ENCODE results near the gene DOCK3.
"Not testable (repeated sequence)": the region's sequence is repeated elsewhere in the genome, so short reads cannot be mapped to it uniquely, and the experiment has no call there.

Gene DOCK3

DNA sequence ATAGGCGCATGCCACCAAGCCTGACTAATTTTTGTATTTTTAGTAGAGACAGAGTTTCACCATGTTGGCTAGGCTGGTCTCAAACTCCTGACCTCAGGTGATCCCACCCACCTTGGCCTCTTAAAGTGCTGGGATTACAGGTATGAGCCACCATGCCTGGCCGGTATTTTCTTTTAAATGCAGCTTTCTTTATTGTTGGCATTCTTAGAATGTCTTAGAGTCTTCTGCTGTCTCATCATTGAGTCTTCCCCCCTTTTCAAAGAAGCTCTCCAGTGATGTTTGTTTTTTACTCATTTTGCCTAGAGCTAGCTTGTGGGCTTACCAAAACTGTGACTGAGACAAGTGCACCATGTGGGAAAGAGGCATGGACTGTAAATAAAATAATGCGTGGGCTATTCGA, 13.9 kb downstream of the DOCK3 start:
- not testable (repeated sequence) for DNase-seq

GRCh38 chr3:50689558-50689957, 14.8 kb downstream of the DOCK3 start:
- no peak for DNase-seq

- no peak for DNase-seq
Measured at GRCh38 chr3:50695031-50695430, 20.3 kb downstream of the DOCK3 start.

DNA sequence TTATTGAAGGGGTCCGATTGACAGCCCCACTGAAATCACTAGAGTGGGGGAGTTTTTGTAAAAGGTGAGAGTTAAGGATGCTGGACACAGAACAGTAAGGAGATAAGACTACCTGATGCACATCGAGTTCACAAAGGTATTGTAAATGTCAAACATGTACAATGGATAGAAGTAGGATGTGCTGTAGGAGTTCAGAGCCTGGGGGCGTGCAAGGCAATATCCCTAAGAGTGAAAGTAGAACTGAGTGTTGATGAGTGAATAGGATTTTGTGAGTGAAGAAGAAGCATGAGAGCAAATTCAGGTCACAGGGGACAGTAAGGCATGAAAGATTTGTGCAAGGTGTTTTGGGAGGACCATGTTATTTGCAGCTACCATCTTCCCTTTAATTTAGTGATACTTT, 21.5 kb downstream of the DOCK3 start:
- DNase-seq = no peak

DNA sequence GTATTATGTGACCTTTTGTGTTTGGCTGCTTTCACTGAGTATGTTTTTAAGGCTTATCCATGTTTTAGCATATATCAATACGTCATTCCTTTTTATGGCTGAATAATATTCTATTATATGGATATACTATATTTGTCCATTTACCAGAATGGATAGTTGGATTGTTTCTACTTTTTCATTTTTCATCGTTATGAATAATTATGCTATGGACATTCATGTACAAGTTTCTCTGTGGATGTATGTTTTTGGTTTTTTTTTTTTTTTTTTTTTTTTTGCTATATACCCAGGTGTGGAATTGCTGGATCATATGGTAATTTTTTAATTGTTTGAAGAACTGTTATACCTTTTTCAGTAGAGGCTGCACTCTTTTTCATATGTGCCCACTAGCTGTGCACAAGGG, 23.5 kb downstream of the DOCK3 start:
- no peak for DNase-seq

GRCh38 chr3:50708620-50709019, 33.9 kb downstream of the DOCK3 start:
- DNase-seq = no peak

DNA sequence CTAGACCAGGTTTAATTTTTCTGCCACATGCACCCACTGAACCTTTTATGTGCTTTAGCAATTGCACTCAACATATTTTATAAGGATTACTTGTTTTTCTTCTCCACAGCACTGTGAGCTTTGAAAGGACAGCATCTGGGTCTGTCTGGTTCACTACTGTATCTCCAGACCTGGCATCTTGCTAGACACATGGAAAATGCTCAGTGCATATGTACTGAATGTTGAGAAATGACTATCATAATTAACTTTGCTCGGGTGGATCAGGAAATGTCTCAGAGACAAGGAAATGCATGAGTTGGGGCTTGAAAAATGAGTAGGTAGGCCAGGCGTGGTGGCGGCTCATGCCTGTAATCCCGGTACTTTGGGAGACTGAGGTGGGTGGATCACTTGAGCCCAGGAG, 40.2 kb downstream of the DOCK3 start:
- peak; percentile 17 for DNase-seq

- no peak for DNase-seq
Measured at GRCh38 chr3:50724831-50725230, 50.1 kb downstream of the DOCK3 start.

- DNase-seq = no peak
Measured at GRCh38 chr3:50734985-50735384, 60.3 kb downstream of the DOCK3 start.

DNA sequence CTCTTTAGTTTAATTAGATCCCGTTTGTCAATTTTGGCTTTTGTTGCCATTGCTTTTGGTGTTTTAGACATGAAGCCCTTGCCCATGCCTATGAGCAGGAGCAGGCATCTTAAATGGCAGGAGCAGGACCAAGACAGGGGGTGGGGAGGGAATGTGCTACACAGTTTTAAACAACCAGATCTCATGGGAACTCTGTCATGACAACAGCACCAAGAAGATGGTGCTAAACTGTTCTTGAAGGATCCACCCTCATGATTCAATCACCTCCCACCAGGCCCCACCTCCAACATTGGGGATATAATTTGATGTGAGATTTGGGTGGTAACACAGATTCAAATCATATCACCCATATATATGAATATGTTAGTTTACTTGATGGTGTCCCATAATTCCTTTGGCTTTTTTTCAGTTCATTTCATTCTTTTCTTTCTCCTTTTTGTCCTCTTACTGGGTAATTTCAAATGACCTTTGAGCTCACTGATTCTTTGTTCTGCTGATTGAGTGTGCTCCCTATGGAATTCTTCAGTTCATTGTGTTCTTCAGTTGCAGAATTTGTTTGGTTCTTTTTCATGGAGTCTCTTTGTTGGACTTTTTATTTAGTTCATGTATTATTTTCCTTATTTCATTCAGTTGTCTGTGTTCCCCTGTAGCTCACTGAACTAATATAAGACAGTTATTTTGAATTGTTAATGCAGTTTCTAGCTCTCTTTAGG, 62.6 kb downstream of the DOCK3 start:
- no peak for DNase-seq

- no peak for DNase-seq
Measured at GRCh38 chr3:50737906-50738598, 63.3 kb downstream of the DOCK3 start.

DNA sequence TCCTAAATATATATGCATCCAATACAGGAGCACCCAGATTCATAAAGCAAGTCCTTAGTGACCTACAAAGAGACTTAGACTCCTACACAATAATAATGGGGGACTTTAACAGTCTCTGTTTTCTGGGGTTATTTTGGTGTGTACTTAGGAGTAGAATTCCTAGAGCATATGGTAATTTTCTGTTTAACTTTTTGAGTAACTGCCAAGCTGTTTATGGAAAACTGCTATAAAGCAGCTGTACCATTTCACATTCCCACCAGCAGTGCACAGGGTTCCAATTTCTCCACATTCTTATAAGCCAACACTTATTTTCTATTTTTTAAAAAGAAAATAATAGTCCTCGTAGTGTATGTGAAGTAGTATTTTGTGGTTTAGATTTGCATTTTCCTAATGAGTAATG, 68.9 kb downstream of the DOCK3 start:
- no peak for DNase-seq

DNA sequence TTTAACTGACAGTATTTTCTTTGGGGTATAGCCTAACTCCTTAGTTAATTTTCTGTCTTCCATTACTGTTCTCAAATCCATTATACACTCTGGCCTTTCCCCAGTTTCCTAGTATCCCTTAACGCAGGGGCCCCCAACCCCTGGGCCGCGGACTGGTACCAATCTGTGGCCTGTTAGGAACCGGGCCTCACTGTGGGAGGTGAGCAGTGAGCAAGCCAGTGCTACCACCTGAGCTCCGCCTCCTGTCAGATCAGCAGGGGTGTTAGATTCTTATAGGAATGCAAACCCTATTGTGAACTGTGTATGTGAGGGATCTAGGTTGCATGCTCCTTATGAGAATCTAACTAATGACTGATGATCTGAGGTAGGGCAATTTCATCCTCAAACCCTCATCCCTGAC, 75.1 kb downstream of the DOCK3 start:
- no peak for DNase-seq

DNA sequence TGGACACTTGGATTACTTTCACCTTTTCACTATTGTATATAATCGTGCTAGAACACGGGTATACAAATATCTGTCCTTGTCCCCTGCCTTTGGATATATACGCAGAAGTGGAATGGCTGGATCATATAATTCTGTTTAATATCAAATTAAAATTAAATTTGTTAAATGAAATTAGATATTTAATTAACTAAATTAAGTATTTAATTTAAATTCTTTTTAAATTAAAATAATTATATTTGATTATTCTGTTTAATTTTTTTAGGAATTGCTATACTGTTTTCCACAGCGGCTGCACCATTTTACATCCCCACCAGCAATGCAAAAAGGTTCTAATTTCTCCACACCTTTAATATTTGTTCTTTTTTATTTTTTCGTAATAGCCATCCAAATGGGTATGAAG, 84.3 kb downstream of the DOCK3 start:
- no peak for DNase-seq

GRCh38 chr3:50777680-50778079, 103.0 kb downstream of the DOCK3 start:
- DNase-seq = no peak

DNA sequence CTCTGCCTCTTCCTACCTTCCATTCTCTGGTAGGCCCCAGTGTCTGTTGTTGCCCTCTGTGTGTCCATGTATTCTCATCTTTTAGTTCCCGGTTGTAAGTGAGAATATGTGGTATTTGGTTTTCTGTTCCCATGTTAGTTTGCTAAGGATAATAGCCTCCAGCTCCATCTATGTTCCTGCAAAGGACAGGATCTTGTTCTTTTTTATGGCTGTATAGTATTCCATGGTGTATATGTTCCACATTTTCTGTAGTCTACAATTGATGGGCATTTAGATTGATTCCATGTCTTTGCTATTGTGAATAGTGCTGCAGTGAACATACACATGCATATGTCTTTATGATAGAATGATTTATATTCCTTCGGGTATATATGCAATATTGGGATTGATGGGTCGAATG, 107.0 kb downstream of the DOCK3 start:
- not testable (repeated sequence) for DNase-seq

- no peak for DNase-seq
Measured at GRCh38 chr3:50786631-50787030, 111.9 kb downstream of the DOCK3 start.

GRCh38 chr3:50790894-50791293, 116.2 kb downstream of the DOCK3 start:
- not testable (repeated sequence) for DNase-seq

GRCh38 chr3:50792568-50792967, 117.8 kb downstream of the DOCK3 start:
- no peak for DNase-seq

GRCh38 chr3:50803805-50804204, 129.1 kb downstream of the DOCK3 start:
- DNase-seq = not testable (repeated sequence)

DNA sequence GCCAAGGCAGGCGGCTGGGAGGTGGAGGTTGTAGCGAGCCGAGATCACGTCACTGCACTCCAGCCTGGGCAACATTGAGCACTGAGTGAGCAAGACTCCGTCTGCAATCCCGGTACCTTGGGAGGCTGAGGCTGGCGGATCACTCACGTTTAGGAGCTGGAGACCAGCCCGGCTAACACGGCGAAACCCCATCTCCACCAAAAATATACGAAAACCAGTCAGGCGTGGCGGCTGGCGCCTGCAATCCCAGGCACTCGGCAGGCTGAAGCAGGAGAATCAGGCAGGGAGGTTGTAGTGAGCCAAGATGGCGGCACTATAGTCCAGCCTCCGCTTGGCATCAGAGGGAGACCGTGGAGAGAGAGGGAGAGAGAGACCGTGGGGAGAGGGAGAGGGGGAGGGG, 129.6 kb downstream of the DOCK3 start:
- DNase-seq = not testable (repeated sequence)

GRCh38 chr3:50805321-50805720, 130.6 kb downstream of the DOCK3 start:
- DNase-seq = no peak

- DNase-seq = no peak
Measured at GRCh38 chr3:50806031-50806430, 131.3 kb downstream of the DOCK3 start.

DNA sequence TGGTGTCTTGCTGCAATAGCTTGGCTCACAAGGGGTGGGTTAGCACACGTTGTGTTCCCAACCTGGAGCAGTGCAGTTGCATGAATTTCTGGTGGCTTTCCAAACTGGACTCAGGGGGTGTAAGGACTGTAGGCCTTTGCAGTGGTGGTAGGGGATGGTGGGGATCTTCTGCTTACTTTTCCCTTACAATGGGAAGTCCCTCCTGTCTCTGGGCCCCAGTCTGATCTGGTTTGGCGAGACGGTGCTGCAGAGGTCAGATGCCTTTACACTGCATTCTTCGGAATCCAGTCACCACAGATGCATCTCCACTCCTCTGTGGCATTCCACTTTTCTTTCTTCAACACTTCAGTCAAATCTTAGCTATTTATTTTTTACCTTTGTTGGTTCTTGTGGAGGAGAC, 132.1 kb downstream of the DOCK3 start:
- DNase-seq = no peak

- peak; percentile 67 for DNase-seq
Measured at GRCh38 chr3:50807266-50807665, 132.5 kb downstream of the DOCK3 start.

All from NCI-H2029 (cell line).